MM.1S (cell line): Measurements from ENCODE around the gene CCDC192.

Experiments used
- EZH2 ChIP-seq: fragments of 300-600 bp; sonication (generic); optimal IDR thresholded peaks from 2 replicates; pipeline ENCODE3; 2017; ENCODE audit warnings: low read depth, mild to moderate bottlenecking, antibody characterized with exemption, low read length, mixed read lengths
- EZH2phosphoT487 ChIP-seq: fragments of 300-600 bp; sonication (generic); IDR thresholded peaks from 2 replicates; pipeline ENCODE4 v1.6.1; 2018; ENCODE audit warnings: antibody characterized with exemption, low read length
- TF ChIP-seq, protein P1 (sequence below): fragments of 300-600 bp; sonication (generic); IDR thresholded peaks from 2 replicates; pipeline ENCODE4 v1.5.1; 2016; ENCODE audit warnings: antibody characterized with exemption, low read length, mixed read lengths

GRCh38 chr5:127695346-127695745 lies 7.8 kb upstream of the CCDC192 start:
- TF ChIP-seq, protein P1, sequence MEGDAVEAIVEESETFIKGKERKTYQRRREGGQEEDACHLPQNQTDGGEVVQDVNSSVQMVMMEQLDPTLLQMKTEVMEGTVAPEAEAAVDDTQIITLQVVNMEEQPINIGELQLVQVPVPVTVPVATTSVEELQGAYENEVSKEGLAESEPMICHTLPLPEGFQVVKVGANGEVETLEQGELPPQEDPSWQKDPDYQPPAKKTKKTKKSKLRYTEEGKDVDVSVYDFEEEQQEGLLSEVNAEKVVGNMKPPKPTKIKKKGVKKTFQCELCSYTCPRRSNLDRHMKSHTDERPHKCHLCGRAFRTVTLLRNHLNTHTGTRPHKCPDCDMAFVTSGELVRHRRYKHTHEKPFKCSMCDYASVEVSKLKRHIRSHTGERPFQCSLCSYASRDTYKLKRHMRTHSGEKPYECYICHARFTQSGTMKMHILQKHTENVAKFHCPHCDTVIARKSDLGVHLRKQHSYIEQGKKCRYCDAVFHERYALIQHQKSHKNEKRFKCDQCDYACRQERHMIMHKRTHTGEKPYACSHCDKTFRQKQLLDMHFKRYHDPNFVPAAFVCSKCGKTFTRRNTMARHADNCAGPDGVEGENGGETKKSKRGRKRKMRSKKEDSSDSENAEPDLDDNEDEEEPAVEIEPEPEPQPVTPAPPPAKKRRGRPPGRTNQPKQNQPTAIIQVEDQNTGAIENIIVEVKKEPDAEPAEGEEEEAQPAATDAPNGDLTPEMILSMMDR = no peak
- TF ChIP-seq EZH2 = no peak
- no peak for TF ChIP-seq EZH2phosphoT487
